ENCODE measurements around the gene PRKCQ. TPM values are rescaled to one million over a fixed set of nuclear protein-coding genes. Genes with fewer than 3 reads are reported as not detected.
A peak's percentile ranks its signal among the peaks of the same experiment; 100 is the strongest.

Gene PRKCQ
- polyA plus RNA-seq, 6 donors from 2014 or later = 0.08 to 0.35 (median 0.17) TPM; not detected in 2

DNA sequence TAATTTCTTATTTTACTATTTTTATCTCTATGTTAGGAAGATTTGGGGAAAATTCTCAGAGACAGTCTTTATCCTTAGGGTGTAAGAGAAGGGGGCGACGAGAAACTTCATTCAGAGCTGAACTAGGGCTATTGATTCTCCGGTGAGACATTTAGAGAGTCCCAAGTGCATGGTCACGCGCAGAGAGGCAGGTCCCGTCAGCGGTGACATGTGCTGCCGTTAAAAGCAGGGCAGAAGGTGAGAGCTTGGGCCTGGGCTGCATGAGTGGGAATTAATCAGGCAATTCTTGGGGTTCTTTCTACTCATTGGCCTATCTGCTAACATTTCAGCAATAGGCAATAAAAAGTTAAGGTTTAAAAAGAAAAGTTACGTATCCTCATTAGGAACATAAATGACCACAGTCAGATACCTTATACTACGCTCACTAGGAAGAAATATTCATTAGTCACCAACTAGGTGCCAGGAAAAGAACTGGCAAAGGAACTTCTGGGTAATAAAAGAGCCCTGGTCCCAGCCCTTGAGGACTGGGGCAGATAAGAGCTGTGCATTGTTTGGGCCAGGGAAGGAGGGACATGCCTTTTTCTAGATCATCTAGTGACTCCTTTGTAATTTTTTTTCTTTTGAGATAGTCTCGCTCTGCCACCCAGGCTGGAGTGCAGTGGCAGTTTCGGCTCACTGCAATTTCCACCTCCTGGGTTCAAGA, 21.2 kb downstream of the PRKCQ start:
- no peak for DNase-seq
- peaks cover 5 to 32% (median 14%) of the 10 kb centered on the region in 3 donors for H3K27me3 Mint-ChIP-seq
- no peaks in the 10 kb centered on the region for H3K9me3 Mint-ChIP-seq
- ATAC-seq (ENCODE audit: low read depth in 2 of 2) = no peak
- H3K4me1 Mint-ChIP-seq = peaks cover 0 to 5% (median 4%) of the 10 kb centered on the region in 3 donors
- peak overlapping the region in 1 of 6 donors; percentile 21 for H3K27ac Mint-ChIP-seq
- no peaks in the 10 kb centered on the region for H3K36me3 Mint-ChIP-seq
- no peak overlapping the region for H3K4me3 Mint-ChIP-seq

DNA sequence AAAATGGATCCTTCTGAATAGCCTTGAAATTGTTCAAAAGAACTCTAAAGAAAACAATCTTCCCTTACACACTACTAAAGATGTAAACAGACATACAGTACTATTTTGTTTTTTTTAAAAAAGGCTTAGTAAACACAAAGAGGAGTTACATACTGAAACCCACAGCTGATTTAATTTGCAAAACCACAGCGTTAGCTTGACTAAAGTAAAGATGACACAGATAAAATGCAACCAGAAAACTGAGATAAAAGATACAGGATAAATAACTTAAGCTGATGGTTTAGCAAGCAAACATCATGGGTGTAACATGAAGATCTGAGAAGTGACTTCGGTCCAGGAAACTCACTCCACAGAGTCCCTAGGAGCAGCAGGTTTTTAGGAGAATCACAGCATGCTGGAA, 21.8 kb downstream of the PRKCQ start:
- Mint-ChIP-seq H3K27me3 (peaks cover 5 to 26% (median 14%) of the 10 kb centered on the region in 3 donors), H3K36me3 (no peaks in the 10 kb centered on the region), H3K9me3 (no peaks in the 10 kb centered on the region), H3K4me3 (no peak overlapping the region), H3K27ac (no peak overlapping the region), H3K4me1 (peaks cover 0 to 4% (median 4%) of the 10 kb centered on the region in 3 donors)
- ATAC-seq (ENCODE audit: low read depth in 2 of 2) (no peak), DNase-seq (no peak)

DNA sequence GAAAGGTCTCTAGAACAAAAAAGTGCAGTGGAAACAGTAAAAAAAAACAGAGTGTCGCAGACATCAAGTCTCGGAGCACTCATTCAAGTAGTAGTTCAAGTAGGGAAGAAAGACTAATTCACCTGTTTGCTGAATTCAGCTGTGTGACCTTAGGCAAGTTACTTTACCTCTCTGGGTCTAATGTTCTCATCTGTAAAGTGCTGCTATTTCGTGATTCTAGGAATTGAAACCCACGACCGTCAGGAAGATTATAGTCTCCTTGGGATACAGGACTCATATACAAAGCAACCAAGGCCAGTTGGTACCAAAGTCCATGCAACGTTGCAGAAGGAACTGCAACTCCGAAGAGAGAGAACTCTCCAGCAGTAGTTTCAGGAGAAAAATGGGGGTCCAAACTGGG, 26.1 kb downstream of the PRKCQ start:
- Mint-ChIP-seq H3K27ac (no peak overlapping the region), H3K9me3 (peaks cover 0 to 2% (median 0%) of the 10 kb centered on the region in 7 donors), H3K27me3 (peaks cover 0 to 10% (median 10%) of the 10 kb centered on the region in 3 donors), H3K36me3 (no peaks in the 10 kb centered on the region), H3K4me1 (no peaks in the 10 kb centered on the region), H3K4me3 (no peak overlapping the region)
- no peak for ATAC-seq (ENCODE audit: low read depth in 2 of 2)
- DNase-seq = no peak

DNA sequence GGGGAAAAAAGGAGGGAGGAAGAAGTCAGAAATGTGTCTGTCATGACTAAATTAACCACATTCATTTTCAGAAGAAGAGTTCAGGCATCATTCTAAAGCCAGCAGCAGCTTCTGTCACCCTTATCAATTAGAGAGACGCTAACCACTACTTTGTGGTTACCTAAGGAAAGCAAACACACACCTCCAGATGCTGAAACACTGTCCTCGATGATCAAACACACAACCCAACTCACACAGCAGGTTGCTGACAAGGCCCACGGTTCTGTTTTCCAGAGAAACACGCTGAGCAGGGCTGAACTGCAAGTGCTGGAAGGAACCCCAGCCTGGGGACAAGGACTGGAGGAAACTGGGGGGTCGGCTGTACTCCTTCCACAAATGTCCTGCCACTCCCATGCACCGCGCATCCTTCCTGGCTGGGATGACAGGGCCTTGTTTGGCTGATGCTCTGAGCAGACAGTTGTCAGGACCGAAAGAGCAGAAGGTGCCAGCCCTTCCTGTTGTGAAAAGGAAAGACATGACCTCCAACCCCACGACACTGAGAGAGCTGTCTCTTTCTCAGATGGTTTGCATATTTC, 36.6 kb downstream of the PRKCQ start:
- Mint-ChIP-seq H3K27ac (peak overlapping the region in 5 of 6 donors; percentile 21 to 97 (median 82)), H3K4me3 (peak overlapping the region; percentile 59 to 91 (median 78)), H3K36me3 (no peaks in the 10 kb centered on the region), H3K27me3 (peaks cover 4 to 10% (median 7%) of the 10 kb centered on the region in 3 donors), H3K9me3 (peaks cover 0 to 3% (median 0%) of the 10 kb centered on the region in 7 donors), H3K4me1 (peaks cover 10 to 13% (median 11%) of the 10 kb centered on the region in 3 donors)
- no peak for ATAC-seq (ENCODE audit: low read depth in 2 of 2)
- no peak for DNase-seq

DNA sequence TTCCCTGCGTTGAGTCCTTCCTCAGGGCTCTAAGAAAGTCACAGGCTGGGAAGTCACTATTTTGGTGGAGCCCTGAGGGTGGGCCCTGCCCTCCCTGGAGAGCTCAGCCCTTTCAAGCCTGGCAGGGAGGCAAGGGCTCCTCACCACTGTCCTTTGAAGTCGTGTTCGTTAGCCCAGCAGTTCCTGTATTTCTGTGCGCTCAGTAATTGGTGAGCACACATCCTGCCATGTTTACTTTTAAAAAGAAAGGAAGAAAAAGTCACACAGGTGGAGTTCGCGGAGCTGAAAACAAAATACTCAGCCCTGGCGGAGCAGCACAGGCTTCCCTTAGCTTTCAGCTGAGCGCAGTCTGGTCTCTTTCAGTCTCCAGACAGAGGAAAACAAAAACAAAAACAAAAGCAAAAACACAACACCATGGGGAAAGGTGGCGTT, 37.1 kb downstream of the PRKCQ start:
- no peak for DNase-seq
- H3K9me3 Mint-ChIP-seq = peaks cover 0 to 3% (median 0%) of the 10 kb centered on the region in 7 donors
- H3K36me3 Mint-ChIP-seq = no peaks in the 10 kb centered on the region
- peak overlapping the region; percentile 59 to 91 (median 78) for H3K4me3 Mint-ChIP-seq
- H3K27ac Mint-ChIP-seq = peak overlapping the region; percentile 2 to 97 (median 82)
- peak in 1 of 2 donors; percentile 39 for ATAC-seq (ENCODE audit: low read depth in 2 of 2)
- H3K27me3 Mint-ChIP-seq = peaks cover 4 to 10% (median 7%) of the 10 kb centered on the region in 3 donors
- H3K4me1 Mint-ChIP-seq = peaks cover 10 to 13% (median 11%) of the 10 kb centered on the region in 3 donors

DNA sequence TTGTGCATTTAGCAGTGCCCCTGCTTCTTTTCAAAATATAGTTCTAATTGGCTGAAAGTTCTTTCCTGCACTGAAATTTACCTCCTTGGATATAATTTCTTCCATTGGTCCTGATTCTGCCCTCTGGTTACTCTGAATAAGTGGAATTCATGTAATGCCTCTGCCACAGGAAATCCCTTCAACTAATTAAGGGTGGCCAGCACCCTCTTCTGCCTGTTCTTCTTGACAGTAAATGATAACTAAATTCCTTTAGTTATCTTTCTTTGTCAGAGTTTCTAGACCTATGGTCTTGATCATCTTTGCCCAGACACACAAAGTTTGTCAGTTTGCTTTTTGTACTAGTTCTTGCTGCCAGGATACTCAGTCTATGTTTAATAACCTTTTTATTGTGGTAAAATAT, 40.2 kb downstream of the PRKCQ start:
- H3K27me3 Mint-ChIP-seq = peaks cover 0 to 7% (median 5%) of the 10 kb centered on the region in 3 donors
- H3K4me3 Mint-ChIP-seq = no peak overlapping the region
- ATAC-seq (ENCODE audit: low read depth in 2 of 2) (no peak), DNase-seq (no peak)
- H3K27ac Mint-ChIP-seq = no peak overlapping the region
- H3K4me1 Mint-ChIP-seq = peaks cover 10 to 13% (median 11%) of the 10 kb centered on the region in 3 donors
- no peaks in the 10 kb centered on the region for H3K36me3 Mint-ChIP-seq
- H3K9me3 Mint-ChIP-seq = peaks cover 0 to 3% (median 0%) of the 10 kb centered on the region in 7 donors

DNA sequence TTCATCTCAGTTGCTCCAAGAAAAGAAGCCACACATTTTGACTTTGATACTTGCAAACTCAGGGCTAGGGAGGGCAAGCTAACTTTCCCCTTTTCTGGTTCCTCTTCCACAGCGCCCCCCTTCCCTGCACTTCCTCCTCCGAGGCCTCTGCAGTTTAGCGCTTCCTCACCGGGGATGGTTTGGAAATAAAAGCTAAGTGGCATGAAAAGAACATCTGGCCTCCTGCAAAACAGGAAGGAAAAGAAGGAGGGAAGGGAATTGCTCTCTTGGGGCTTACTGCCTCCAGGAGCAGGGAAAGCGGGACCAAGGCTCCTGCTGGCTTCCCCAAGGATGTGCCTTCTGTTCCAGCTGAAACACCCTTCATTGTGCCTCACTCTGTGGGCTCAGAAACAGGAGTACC, 42.3 kb downstream of the PRKCQ start:
- Mint-ChIP-seq H3K4me1 (peaks cover under 1% of the 10 kb centered on the region in 3 donors), H3K4me3 (no peak overlapping the region), H3K27me3 (peaks cover 0 to 3% (median 0%) of the 10 kb centered on the region in 3 donors), H3K36me3 (no peaks in the 10 kb centered on the region), H3K9me3 (peaks cover 0 to 3% (median 0%) of the 10 kb centered on the region in 7 donors), H3K27ac (peak overlapping the region in 2 of 6 donors; percentile 2 to 32)
- no peak for DNase-seq
- ATAC-seq (ENCODE audit: low read depth in 2 of 2) = no peak

DNA sequence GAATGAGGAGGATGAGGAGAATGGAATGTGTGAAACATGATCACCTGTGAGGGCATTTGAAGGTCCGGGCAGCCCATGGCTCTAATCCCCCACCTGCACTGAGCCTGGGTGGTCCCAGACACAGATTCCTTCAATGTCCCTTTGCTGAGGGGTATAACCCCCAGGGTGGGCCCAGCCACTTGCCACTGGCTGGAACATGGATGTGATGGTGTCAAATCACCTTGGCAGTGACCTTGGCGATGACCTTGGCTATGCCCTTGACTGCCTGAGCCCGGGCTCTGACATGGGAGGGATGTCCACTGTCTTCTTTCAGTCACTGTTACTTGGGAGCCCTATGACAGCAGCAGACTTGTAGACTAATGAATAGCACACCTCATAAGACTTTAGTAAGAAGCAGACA, 44.0 kb downstream of the PRKCQ start:
- Mint-ChIP-seq H3K4me3 (no peak overlapping the region), H3K36me3 (no peaks in the 10 kb centered on the region), H3K9me3 (peaks cover 0 to 3% (median 0%) of the 10 kb centered on the region in 7 donors), H3K27me3 (peaks cover 0 to 3% (median 0%) of the 10 kb centered on the region in 3 donors), H3K4me1 (no peaks in the 10 kb centered on the region), H3K27ac (no peak overlapping the region)
- no peak for ATAC-seq (ENCODE audit: low read depth in 2 of 2)
- DNase-seq = no peak

DNA sequence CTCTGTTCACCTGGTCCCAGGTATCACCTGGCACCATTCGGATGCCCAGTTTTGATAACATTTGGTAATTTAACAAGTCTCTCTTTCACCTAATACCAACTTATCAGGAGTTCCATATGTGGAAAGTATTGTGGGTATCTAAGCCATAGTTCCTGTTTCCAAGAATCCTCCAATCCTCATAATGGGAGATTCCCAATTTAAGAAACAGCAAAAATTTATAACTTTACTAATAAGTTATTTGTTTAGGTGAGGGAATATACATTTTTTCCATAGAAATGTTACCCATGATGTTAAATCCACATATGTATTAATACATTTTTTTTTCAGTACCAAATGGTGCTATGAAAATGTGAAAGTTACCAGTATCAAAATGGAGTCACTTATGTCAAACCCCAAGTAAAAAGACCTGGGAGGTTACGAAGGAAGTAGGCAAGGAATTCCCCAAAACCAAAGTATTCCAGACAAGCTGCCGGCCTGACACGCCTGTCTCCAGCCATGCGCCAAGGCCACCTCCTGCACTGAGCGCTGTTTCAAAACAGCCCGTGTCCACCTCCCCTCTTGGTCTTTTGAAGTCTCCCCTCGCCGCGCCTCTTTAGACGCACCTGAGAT, 44.8 kb downstream of the PRKCQ start:
- Mint-ChIP-seq H3K27ac (no peak overlapping the region), H3K27me3 (peaks cover 0 to 3% (median 0%) of the 10 kb centered on the region in 3 donors), H3K4me3 (no peak overlapping the region), H3K4me1 (no peaks in the 10 kb centered on the region), H3K36me3 (no peaks in the 10 kb centered on the region), H3K9me3 (peaks cover 0 to 3% (median 0%) of the 10 kb centered on the region in 7 donors)
- DNase-seq (no peak), ATAC-seq (ENCODE audit: low read depth in 2 of 2) (no peak)

DNA sequence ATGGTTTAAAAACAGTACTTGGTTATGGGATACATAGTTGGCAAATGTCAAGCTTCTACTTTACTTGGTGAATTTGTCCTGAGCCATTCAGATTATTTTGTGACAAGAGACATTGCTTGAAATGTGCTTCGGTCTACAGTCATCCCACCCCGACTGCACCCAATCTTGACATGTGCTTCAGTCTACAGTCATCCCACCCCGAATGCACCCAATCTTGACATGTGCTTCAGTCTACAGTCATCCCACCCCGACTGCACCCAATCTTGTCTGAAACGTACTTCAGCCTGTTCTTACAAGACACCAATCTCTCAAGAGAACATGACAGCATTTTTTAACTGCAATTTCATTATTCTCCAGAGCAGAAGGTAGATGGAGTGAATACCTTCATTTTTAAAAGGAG, 47.8 kb downstream of the PRKCQ start:
- Mint-ChIP-seq H3K27me3 (peaks cover 0 to under 1% (median 0%) of the 10 kb centered on the region in 3 donors), H3K4me3 (no peak overlapping the region)

DNA sequence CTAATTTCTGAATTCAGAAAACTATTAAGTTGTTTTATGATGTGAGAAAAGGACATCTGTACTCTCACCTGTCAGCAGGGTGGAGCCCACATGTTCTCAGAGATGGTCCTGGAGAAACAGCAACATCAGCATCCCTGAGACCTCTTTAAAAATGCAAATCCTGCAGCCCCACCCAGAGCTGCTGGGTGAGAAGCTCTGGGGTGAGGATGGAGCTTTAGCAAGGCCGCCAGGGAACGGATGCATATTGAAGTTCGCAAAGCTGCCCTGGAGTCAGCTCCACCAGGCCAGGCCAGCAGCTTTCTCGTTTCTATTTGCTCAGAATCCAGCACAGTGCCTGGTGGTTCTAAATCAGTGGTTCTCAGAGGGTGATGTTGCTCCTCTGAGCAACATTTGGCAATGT, 49.1 kb downstream of the PRKCQ start:
- ATAC-seq (ENCODE audit: low read depth in 2 of 2) (no peak), DNase-seq (no peak)
- Mint-ChIP-seq H3K27me3 (no peaks in the 10 kb centered on the region), H3K27ac (no peak overlapping the region), H3K4me3 (no peak overlapping the region), H3K4me1 (no peaks in the 10 kb centered on the region), H3K9me3 (no peaks in the 10 kb centered on the region), H3K36me3 (no peaks in the 10 kb centered on the region)

More for the DNA sequence above, 47.8 kb downstream of the PRKCQ start:
- no peaks in the 10 kb centered on the region for H3K9me3 Mint-ChIP-seq
- no peak overlapping the region for H3K27ac Mint-ChIP-seq
- no peak for ATAC-seq (ENCODE audit: low read depth in 2 of 2)
- no peaks in the 10 kb centered on the region for H3K36me3 Mint-ChIP-seq
- DNase-seq = no peak
- no peaks in the 10 kb centered on the region for H3K4me1 Mint-ChIP-seq

DNA sequence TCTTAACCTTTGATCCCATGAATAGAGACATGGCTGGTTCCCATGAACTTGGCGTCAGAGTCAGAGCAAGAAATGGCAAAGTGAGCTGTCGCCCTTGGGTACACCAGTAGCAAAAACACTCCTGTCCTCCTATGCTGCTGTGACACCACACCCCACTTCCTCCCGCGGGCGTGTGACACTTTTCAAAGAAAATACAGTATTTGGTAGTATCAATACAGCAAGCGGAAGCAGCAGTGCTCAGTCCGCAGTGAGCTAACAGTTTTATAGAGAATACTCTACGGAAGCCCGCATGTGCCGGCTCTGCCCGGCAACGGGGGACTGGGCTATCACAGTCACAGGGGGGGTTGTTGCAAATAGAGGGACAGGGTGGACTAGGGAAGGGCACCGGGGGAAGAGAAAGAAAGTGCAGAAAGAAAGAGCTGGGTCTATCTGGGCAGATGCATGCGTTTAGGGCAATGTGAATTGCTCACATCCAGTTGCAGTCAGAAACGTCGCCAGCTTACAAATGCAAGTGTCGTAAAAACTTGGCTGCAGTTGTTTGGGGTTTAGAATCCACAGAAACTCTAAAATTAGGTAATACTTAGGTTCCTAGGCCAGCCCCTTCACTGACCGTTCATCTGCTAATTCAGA, 49.8 kb downstream of the PRKCQ start:
- Mint-ChIP-seq H3K4me1 (no peaks in the 10 kb centered on the region), H3K9me3 (no peaks in the 10 kb centered on the region), H3K36me3 (no peaks in the 10 kb centered on the region), H3K27ac (peak overlapping the region in 1 of 6 donors; percentile 26), H3K27me3 (no peaks in the 10 kb centered on the region), H3K4me3 (no peak overlapping the region)
- no peak for ATAC-seq (ENCODE audit: low read depth in 2 of 2)
- no peak for DNase-seq

DNA sequence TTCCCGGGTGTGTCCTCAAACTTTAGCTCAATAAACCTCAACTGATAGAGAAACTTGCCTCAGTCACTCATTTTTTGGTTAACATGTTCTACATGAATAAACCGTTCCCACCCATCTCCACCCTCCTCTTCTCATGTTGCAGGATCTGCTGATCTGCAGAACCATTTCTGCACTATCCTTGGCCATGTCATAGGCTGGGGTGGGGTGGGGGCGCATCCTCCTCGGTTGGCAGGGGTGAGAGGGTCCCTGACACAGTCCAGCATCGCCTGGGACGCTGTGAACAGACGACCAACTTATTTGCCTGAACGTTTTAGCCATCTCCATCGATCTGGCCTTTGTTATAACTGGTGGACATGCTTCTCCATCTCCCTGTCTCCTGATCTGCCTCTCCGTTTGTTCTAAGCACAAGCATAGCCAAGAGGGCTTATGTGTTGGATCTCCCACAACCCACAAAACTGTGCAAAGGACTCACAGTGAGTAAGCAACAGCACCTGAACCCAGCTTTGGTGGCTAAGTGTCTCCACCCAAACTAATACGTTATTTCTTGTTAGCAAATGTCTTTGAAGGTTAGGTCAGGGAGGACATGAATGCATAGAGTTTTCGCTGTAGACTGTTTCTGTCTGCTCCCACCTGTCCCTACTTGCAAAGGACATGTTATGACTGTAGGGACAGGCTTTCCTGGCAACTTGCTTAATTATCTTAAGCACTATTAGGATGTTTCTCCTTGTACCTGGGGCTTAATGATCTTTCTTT, 51.7 kb downstream of the PRKCQ start:
- no peak overlapping the region for H3K4me3 Mint-ChIP-seq
- H3K36me3 Mint-ChIP-seq = no peaks in the 10 kb centered on the region

More for the DNA sequence above, 51.7 kb downstream of the PRKCQ start:
- no peaks in the 10 kb centered on the region for H3K27me3 Mint-ChIP-seq
- no peak for DNase-seq
- no peaks in the 10 kb centered on the region for H3K4me1 Mint-ChIP-seq
- H3K27ac Mint-ChIP-seq = peak overlapping the region in 1 of 6 donors; percentile 36
- no peak for ATAC-seq (ENCODE audit: low read depth in 2 of 2)
- H3K9me3 Mint-ChIP-seq = no peaks in the 10 kb centered on the region

Measured in naive B cell (primary cell).